Caco-2 (cell line): Measurements from ENCODE around the gene TUBB4B. TPM values are rescaled to one million over a fixed set of nuclear protein-coding genes. Genes with fewer than 3 reads are reported as not detected.
A peak's percentile ranks its signal among the peaks of the same experiment; 100 is the strongest.

Experiments used
- BruUV-seq: library from RNA; stranded (reverse); fragments of 400-500 nt; replicated peaks from 2 replicates; lab custom pipeline; 2021; lab: Mats Ljungman, UMichigan
- CTCF ChIA-PET: fragments of 300-600 bp; sonication (Branson Sonifier 250); formaldehyde crosslinking; loops from one replicate; lab custom pipeline; 2022; ENCODE audit warnings: antibody characterized with exemption; lab: Charles Lee
- POLR2A ChIA-PET: fragments of 300-600 bp; sonication (Branson Sonifier 250); formaldehyde crosslinking; loops from one replicate; lab custom pipeline; 2022; ENCODE audit warnings: antibody characterized with exemption; lab: Charles Lee
- DNase-seq, 2 experiments: peaks; one replicate each; pipeline versions ENCODE4 v3.0.0 to v3.0.0-alpha.2; 2020 to 2022
- H3K27me3 ChIP-seq: replicated peaks from 2 replicates; pipeline ENCODE4 v1.6.0; 2011; ENCODE audit warnings: low read length; ENCODE audit not compliant: control insufficient read depth, insufficient read depth
- H3K36me3 ChIP-seq: 2 replicates; pipeline ENCODE4 v1.5.1; 2011; ENCODE audit warnings: low read length; ENCODE audit not compliant: control insufficient read depth, insufficient read depth
- H3K4me1 ChIP-seq: fragments of 250-450 bp; sonication (Bioruptor Pico); 2 replicates; pipeline ENCODE4 v1.5.1; 2020; ENCODE audit warnings: mild to moderate bottlenecking
- H3K4me3 ChIP-seq: 2 replicates; pipeline ENCODE4 v1.5.1; 2011; ENCODE audit warnings: low read depth, mild to moderate bottlenecking, control low read depth, low read length
- H3K9me3 ChIP-seq: fragments of 250-450 bp; sonication (Bioruptor Pico); 2 replicates; pipeline ENCODE4 v1.5.1; 2020; ENCODE audit warnings: mild to moderate bottlenecking, moderate library complexity
- H3K27ac Mint-ChIP-seq: one replicate; pipeline ENCODE4 v1.8.0; 2022; ENCODE audit warnings: mixed read lengths; ENCODE audit not compliant: unreplicated experiment
- H3K27me3 Mint-ChIP-seq: one replicate; pipeline ENCODE4 v1.8.0; 2022; ENCODE audit warnings: mixed read lengths; ENCODE audit not compliant: insufficient read depth, unreplicated experiment
- H3K36me3 Mint-ChIP-seq: one replicate; pipeline ENCODE4 v1.8.0; 2022; ENCODE audit warnings: mild to moderate bottlenecking, mixed read lengths; ENCODE audit not compliant: insufficient read depth, unreplicated experiment
- H3K4me1 Mint-ChIP-seq: one replicate; pipeline ENCODE4 v1.8.0; 2022; ENCODE audit warnings: low read depth, mixed read lengths; ENCODE audit not compliant: unreplicated experiment
- H3K4me3 Mint-ChIP-seq: one replicate; pipeline ENCODE4 v1.8.0; 2022; ENCODE audit warnings: mild to moderate bottlenecking, moderate library complexity, mixed read lengths; ENCODE audit not compliant: unreplicated experiment
- H3K9me3 Mint-ChIP-seq: one replicate; pipeline ENCODE4 v1.8.0; 2022; ENCODE audit warnings: mixed read lengths; ENCODE audit not compliant: unreplicated experiment
- CTCF ChIP-seq, 2 experiments: fragments of 200-600 bp in 1 of 2; IDR thresholded peaks; 1 replicate in 1 of 2; 2 replicates in 1 of 2; pipeline versions ENCODE4 v1.5.1 to v1.8.0; 2011 to 2022; ENCODE audit warnings: antibody characterized with exemption in 1 of 2, control low read depth in 1 of 2, inconsistent platforms in 1 of 2, low read depth in 1 of 2, low read length in 1 of 2, mild to moderate bottlenecking in 1 of 2, moderate library complexity in 1 of 2; ENCODE audit not compliant: insufficient read depth in 1 of 2, severe bottlenecking in 1 of 2, unreplicated experiment in 1 of 2
- intact Hi-C: fragments of 100-400 bp; cut with micrococcal nuclease; formaldehyde crosslinking; loops from one replicate; pipeline ENCODE4 v1.10.0; 2022; ENCODE audit not compliant: unreplicated experiment
- total RNA-seq: library from RNA; stranded (reverse); gene quantifications from 2 replicates; pipeline ENCODE4 v1.2.3, GENCODE V29; 2022

TUBB4B gene
- total RNA-seq, 1 experiment from 2014 or later = 487 TPM

- peak within 1 kb of the TSS; percentile 78 for H3K4me3 Mint-ChIP-seq
- Histone ChIP-seq H3K9me3 (no peaks in the 10 kb centered on the region), H3K4me3 (peak within 1 kb of the TSS; percentile 80), H3K36me3 (no peaks in the 10 kb centered on the region), H3K27me3 (no peaks in the 10 kb centered on the region), H3K4me1 (peaks cover 37% of the 10 kb centered on the region)
- BruUV-seq = no TSS peak
- H3K9me3 Mint-ChIP-seq = no peaks in the 10 kb centered on the region
- peak; percentile 100 for DNase-seq
- ChIA-PET POLR2A (interaction anchor here (0.5 to 2.0 kb wide), 14 partner anchors 8 to 401 kb away, joined by 3 to 21 read pairs (median 4); partner anchors contain the start of genes ANAPC2, EXD3, MAN1B1 and NOXA1), CTCF (interaction anchor here (0.7 to 1.2 kb wide), 10 partner anchors 10 to 154 kb away, joined by 3 to 12 read pairs (median 4); partner anchors contain the start of genes ANAPC2, SSNA1 and TUBB4B)
- intact Hi-C loops = loop anchor here (1.0 to 5.0 kb wide), 3 partner anchors 11 to 37 kb away; no protein-coding TSS in a partner anchor
- H3K27ac Mint-ChIP-seq = peak within 1 kb of the TSS; percentile 64
- H3K36me3 Mint-ChIP-seq = peaks cover 28% of the 10 kb centered on the region
- no peaks in the 10 kb centered on the region for H3K27me3 Mint-ChIP-seq
- peaks cover under 1% of the 10 kb centered on the region for H3K4me1 Mint-ChIP-seq
- TF ChIP-seq CTCF (IDR thresholded peaks at IDR 0.05; ENCODE audit: insufficient read depth in 1 of 2, low read depth in 1 of 2, low read length in 1 of 2, severe bottlenecking in 1 of 2, unreplicated experiment in 1 of 2) = no peak
Measured at GRCh38 chr9:137200311-137201204, 40.5 kb upstream of the TUBB4B start, which contains the start of gene TPRN. TSS of gene TPRN (minus strand) at chr9:137200741. CDS start at chr9:137200711, 30 bp downstream.

GRCh38 chr9:137201205-137201868 lies 39.8 kb upstream of the TUBB4B start:
- H3K27me3 ChIP-seq = no peaks in the 10 kb centered on the region
- peak overlapping the region; percentile 78 for H3K4me3 Mint-ChIP-seq
- no peaks in the 10 kb centered on the region for H3K27me3 Mint-ChIP-seq
- no peaks in the 10 kb centered on the region for H3K36me3 ChIP-seq
- intact Hi-C loops = loop anchor here (5.0 kb wide), 1 partner anchor 36 kb away; no protein-coding TSS in a partner anchor
- peaks cover 38% of the 10 kb centered on the region for H3K4me1 ChIP-seq
- BruUV-seq = no TSS peak
- no peak for TF ChIP-seq CTCF (IDR thresholded peaks at IDR 0.05; ENCODE audit: insufficient read depth in 1 of 2, low read depth in 1 of 2, low read length in 1 of 2, severe bottlenecking in 1 of 2, unreplicated experiment in 1 of 2)
- H3K27ac Mint-ChIP-seq = peak overlapping the region; percentile 64
- peaks cover 36% of the 10 kb centered on the region for H3K36me3 Mint-ChIP-seq
- H3K9me3 Mint-ChIP-seq = no peaks in the 10 kb centered on the region
- H3K4me3 ChIP-seq = peak overlapping the region; percentile 80
- POLR2A ChIA-PET = interaction anchor here (0.5 to 2.0 kb wide), 13 partner anchors 12 to 401 kb away, joined by 3 to 21 read pairs (median 5); partner anchors contain the start of genes ANAPC2, EXD3, MAN1B1 and NOXA1
- H3K4me1 Mint-ChIP-seq = peaks cover under 1% of the 10 kb centered on the region
- no peaks in the 10 kb centered on the region for H3K9me3 ChIP-seq
- no peak for DNase-seq
- CTCF ChIA-PET = interaction anchor here (0.7 to 1.2 kb wide), 10 partner anchors 10 to 155 kb away, joined by 3 to 12 read pairs (median 4); partner anchors contain the start of genes ANAPC2, SSNA1 and TUBB4B

- intact Hi-C loops = loop anchor here (5.0 kb wide), 1 partner anchor 34 kb away; no protein-coding TSS in a partner anchor
- no TSS peak for BruUV-seq
- Mint-ChIP-seq H3K27me3 (no peaks in the 10 kb centered on the region), H3K4me3 (no peak overlapping the region), H3K4me1 (peaks cover 12% of the 10 kb centered on the region), H3K36me3 (peaks cover 46% of the 10 kb centered on the region), H3K9me3 (no peaks in the 10 kb centered on the region), H3K27ac (no peak overlapping the region)
- Histone ChIP-seq H3K9me3 (no peaks in the 10 kb centered on the region), H3K36me3 (no peaks in the 10 kb centered on the region), H3K4me3 (no peak overlapping the region), H3K27me3 (no peaks in the 10 kb centered on the region), H3K4me1 (peaks cover 36% of the 10 kb centered on the region)
- ChIA-PET CTCF (no interaction called here), POLR2A (no interaction called here)
- TF ChIP-seq CTCF (IDR thresholded peaks at IDR 0.05; ENCODE audit: insufficient read depth in 1 of 2, low read depth in 1 of 2, low read length in 1 of 2, severe bottlenecking in 1 of 2, unreplicated experiment in 1 of 2) = no peak
- DNase-seq = no peak
Measured at GRCh38 chr9:137202966-137203365, 38.1 kb upstream of the TUBB4B start.
